K562 (cell line): ENCODE data around the gene EPHX1. TPM values are rescaled to one million over a fixed set of nuclear protein-coding genes. Genes with fewer than 3 reads are reported as not detected.
A peak's percentile ranks its signal among the peaks of the same experiment; 100 is the strongest.

Experiments
- BHLHE40 ChIP-seq: IDR thresholded peaks from 2 replicates; pipeline ENCODE4 v1.6.1; 2011; ENCODE audit warnings: low read length, improper control_type of control experiment
- CBX3 ChIP-seq, 2 experiments: IDR thresholded peaks; 1 replicate in 1 of 2; 2 replicates in 1 of 2; pipeline ENCODE4 v1.6.1; 2012; ENCODE audit warnings: inconsistent platforms in 2 of 2, low read length in 2 of 2, borderline replicate concordance in 1 of 2, control low read depth in 1 of 2
- CREB1 ChIP-seq, 2 experiments: sonication (generic) in 1 of 2; formaldehyde crosslinking in 1 of 2; IDR thresholded peaks; 2 replicates each; pipeline versions ENCODE4 v1.6.1 to v1.8.0; 2012 to 2022; ENCODE audit warnings: inconsistent platforms in 1 of 2, mild to moderate bottlenecking in 1 of 2, missing genetic modification reagents in 1 of 2, moderate library complexity in 1 of 2
- FOXM1 ChIP-seq, 2 experiments: fragments of 450-650 bp in 1 of 2; sonication (generic) in 1 of 2; formaldehyde crosslinking in 1 of 2; IDR thresholded peaks; 2 replicates each; pipeline versions ENCODE4 v1.6.1 to v1.9.0; 2017 to 2022; ENCODE audit warnings: low read depth in 2 of 2, mild to moderate bottlenecking in 2 of 2, missing genetic modification reagents in 1 of 2, moderate library complexity in 1 of 2
- HNRNPK ChIP-seq: fragments of 200-400 bp; formaldehyde crosslinking; IDR thresholded peaks from one replicate; pipeline ENCODE4 v1.6.1; 2018; ENCODE audit warnings: mild to moderate bottlenecking, low read depth, low read length; ENCODE audit not compliant: poor library complexity, severe bottlenecking
- KDM2B ChIP-seq: fragments of 250-450 bp; sonication (Bioruptor Pico); IDR thresholded peaks from 2 replicates; pipeline ENCODE4 v1.8.0; 2021; ENCODE audit warnings: mild to moderate bottlenecking, moderate library complexity
- L3MBTL2 ChIP-seq: fragments of 450-650 bp; IDR thresholded peaks from 2 replicates; pipeline ENCODE4 v1.6.1; 2016; ENCODE audit warnings: mild to moderate bottlenecking, moderate library complexity
- MAFF ChIP-seq: IDR thresholded peaks from 2 replicates; pipeline ENCODE4 v1.6.1; 2012; ENCODE audit warnings: low read length, improper control_type of control experiment
- NONO ChIP-seq, 2 experiments: fragments of 200-400 bp in 1 of 2; fragments of 450-650 bp in 1 of 2; formaldehyde crosslinking in 1 of 2; IDR thresholded peaks; 2 replicates each; pipeline ENCODE4 v1.6.1; 2017; ENCODE audit warnings: low read depth in 2 of 2, mild to moderate bottlenecking in 2 of 2, moderate library complexity in 2 of 2, low read length in 1 of 2
- PML ChIP-seq: IDR thresholded peaks from 2 replicates; pipeline ENCODE4 v1.6.1; 2012; ENCODE audit warnings: low read length, inconsistent platforms
- RBM14 ChIP-seq: fragments of 200-400 bp; formaldehyde crosslinking; IDR thresholded peaks from 2 replicates; pipeline ENCODE4 v1.6.1; 2018; ENCODE audit warnings: low read depth, mild to moderate bottlenecking, low read length, moderate library complexity, borderline replicate concordance; ENCODE audit not compliant: insufficient read depth
- RBM15 ChIP-seq: fragments of 200-400 bp; formaldehyde crosslinking; IDR thresholded peaks from 2 replicates; pipeline ENCODE4 v1.6.1; 2018; ENCODE audit warnings: mild to moderate bottlenecking, low read length, moderate library complexity; ENCODE audit not compliant: insufficient read depth
- SOX6 ChIP-seq: fragments of 450-650 bp; IDR thresholded peaks from 2 replicates; pipeline ENCODE4 v1.6.1; 2014; ENCODE audit warnings: mild to moderate bottlenecking
- ZNF212 ChIP-seq: fragments of 450-650 bp; formaldehyde crosslinking; IDR thresholded peaks from 2 replicates; pipeline ENCODE4 v1.4.0; 2020; ENCODE audit warnings: mild to moderate bottlenecking
- ZNF274 ChIP-seq: IDR thresholded peaks from 2 replicates; pipeline ENCODE4 v1.6.1; 2011; ENCODE audit warnings: low read depth, mild to moderate bottlenecking, low read length, moderate library complexity, borderline replicate concordance
- ZNF444 ChIP-seq: fragments of 250-450 bp; sonication (Bioruptor Pico); IDR thresholded peaks from 2 replicates; pipeline ENCODE4 v1.4.0; 2020; ENCODE audit warnings: mild to moderate bottlenecking, moderate library complexity
- ZNF785 ChIP-seq: fragments of 250-450 bp; sonication (Bioruptor Pico); IDR thresholded peaks from 2 replicates; pipeline ENCODE4 v1.4.0; 2020; ENCODE audit warnings: mild to moderate bottlenecking
- polyA plus RNA-seq, 8 experiments: library from polyadenylated mRNA; depleted of rRNA in 4 of 8; stranded (reverse) in 5 of 8; unstranded in 3 of 8; fragments of >200 nt; fragmentation: Nextera tagmentation in 2 of 8; fragmentation: Illumina TruSeq in 1 of 8; extraction: Ambion mirVana in 2 of 8; extraction: Trizol in 1 of 8; gene quantifications; 2 replicates each; pipeline versions ENCODE4 v1.2.1 to v1.2.3, GENCODE V29; 2011 to 2014; ENCODE audit warnings: inconsistent platforms in 1 of 8, missing spikeins in 1 of 8
- total RNA-seq, 7 experiments: library from RNA; depleted of rRNA in 6 of 7; stranded (reverse); fragments of >200 nt in 6 of 7; fragmentation: Illumina TruSeq in 2 of 7; extraction: Trizol in 2 of 7; gene quantifications; 2 replicates each; pipeline versions ENCODE4 v1.2.1 to v1.2.3, GENCODE V29; 2011 to 2021; ENCODE audit warnings: low replicate concordance in 1 of 7
- TF ChIP-seq, protein P1 (sequence below), 2 experiments: fragments of 450-650 bp in 1 of 2; sonication (generic) in 1 of 2; formaldehyde crosslinking; conservative IDR thresholded peaks; 2 replicates each; pipeline versions ENCODE4 v1.4.0 to v1.8.1; 2020 to 2022; ENCODE audit warnings: mild to moderate bottlenecking in 1 of 2, missing genetic modification reagents in 1 of 2
- TF ChIP-seq, protein P2 (sequence below): fragments of 450-650 bp; IDR thresholded peaks from 2 replicates; pipeline ENCODE4 v1.6.1; 2016; ENCODE audit warnings: antibody characterized with exemption
- TF ChIP-seq, protein P3 (sequence below), 2 experiments: fragments of 450-650 bp in 1 of 2; sonication (generic) in 1 of 2; formaldehyde crosslinking in 1 of 2; IDR thresholded peaks in 1 of 2; conservative IDR thresholded peaks in 1 of 2; 2 replicates each; pipeline versions ENCODE4 v1.6.1 to v1.8.1; 2016 to 2023; ENCODE audit warnings: mild to moderate bottlenecking in 2 of 2, moderate library complexity in 2 of 2, inconsistent platforms in 1 of 2, missing genetic modification reagents in 1 of 2
- TF ChIP-seq, protein P4 (sequence below): fragments of 250-450 bp; sonication (Bioruptor Pico); IDR thresholded peaks from 2 replicates; pipeline ENCODE4 v1.5.0; 2021
- TF ChIP-seq, protein P5 (sequence below): sonication (generic); formaldehyde crosslinking; IDR thresholded peaks from 2 replicates; pipeline ENCODE4 v1.8.0; 2022; ENCODE audit warnings: mild to moderate bottlenecking, low read depth, missing genetic modification reagents

EPHX1 gene
- total and polyA plus RNA-seq, 9 of the 15 experiments (the other 6 are each of a cell fraction or from before 2014, with no cell fraction given) = 0.21 to 27.0 (median 6.7) TPM

DNA sequence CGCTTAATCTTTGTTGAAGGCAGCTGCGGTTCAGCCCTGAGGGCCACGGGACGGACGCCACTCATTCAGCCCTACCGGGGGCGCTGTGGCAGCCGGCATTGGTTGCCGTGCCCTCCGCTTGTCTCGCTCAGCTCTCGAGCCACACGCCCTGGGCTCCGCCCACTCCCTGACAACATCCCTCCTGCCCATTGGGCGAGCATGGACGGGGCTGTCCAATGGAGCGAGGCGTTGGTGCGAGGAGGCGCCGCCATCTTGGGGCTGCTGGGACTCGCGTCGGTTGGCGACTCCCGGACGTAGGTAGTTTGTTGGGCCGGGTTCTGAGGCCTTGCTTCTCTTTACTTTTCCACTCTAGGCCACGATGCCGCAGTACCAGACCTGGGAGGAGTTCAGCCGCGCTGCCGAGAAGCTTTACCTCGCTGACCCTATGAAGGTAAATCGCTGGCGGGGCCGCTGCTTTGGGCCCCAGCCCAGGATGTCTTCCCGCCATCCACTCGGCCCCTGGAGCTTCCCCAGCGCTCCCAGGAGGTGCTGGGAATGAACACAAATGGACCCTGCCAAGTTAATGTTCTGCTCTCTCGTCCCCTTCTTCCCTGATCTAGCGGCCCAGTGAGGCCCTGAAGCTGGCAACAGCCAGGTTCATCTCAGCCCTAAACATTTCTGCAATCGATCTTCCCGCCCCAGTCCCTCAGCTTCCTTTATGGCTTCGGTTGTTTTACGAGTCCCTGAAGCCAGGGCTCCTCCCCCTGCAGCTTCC is 32.2 kb upstream of the EPHX1 start, which contains the start of gene SRP9 (continued):
- TF ChIP-seq, protein P1, sequence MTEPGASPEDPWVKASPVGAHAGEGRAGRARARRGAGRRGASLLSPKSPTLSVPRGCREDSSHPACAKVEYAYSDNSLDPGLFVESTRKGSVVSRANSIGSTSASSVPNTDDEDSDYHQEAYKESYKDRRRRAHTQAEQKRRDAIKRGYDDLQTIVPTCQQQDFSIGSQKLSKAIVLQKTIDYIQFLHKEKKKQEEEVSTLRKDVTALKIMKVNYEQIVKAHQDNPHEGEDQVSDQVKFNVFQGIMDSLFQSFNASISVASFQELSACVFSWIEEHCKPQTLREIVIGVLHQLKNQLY (CRISPR knock-in tag; conservative IDR thresholded peaks at IDR 0.05) = no peak
- TF ChIP-seq RBM14 (no peak), BHLHE40 (peak; percentile 84), KDM2B (CRISPR knock-in tag) (no peak), FOXM1 (IDR thresholded peaks at IDR 0.05; ENCODE audit: low read depth) (peak; percentile 33; the same call in 1 of the 2 replicates), FOXM1 (CRISPR knock-in tag; IDR thresholded peaks at IDR 0.05; ENCODE audit: low read depth) (no peak), ZNF785 (no peak), ZNF274 (no peak), ZNF444 (CRISPR knock-in tag) (no peak), PML (peak; percentile 77; the same call in 1 of the 2 replicates), HNRNPK (no peak), L3MBTL2 (peak; percentile 91), MAFF (no peak), RBM15 (no peak), ZNF212 (CRISPR knock-in tag) (no peak), CBX3 (IDR thresholded peaks at IDR 0.05; ENCODE audit: borderline replicate concordance in 1 of 2, low read length in 2 of 2) (peak in 1 of 2 experiments; percentile 93; a peak in 1 of 3 replicates), NONO (IDR thresholded peaks at IDR 0.05; ENCODE audit: low read depth in 2 of 2, low read length in 1 of 2) (peak in 1 of 2 experiments; percentile 14; a peak in 1 of 4 replicates), CREB1 (IDR thresholded peaks at IDR 0.05) (peak; percentile 52), CREB1 (CRISPR knock-in tag; IDR thresholded peaks at IDR 0.05) (peak; percentile 83), SOX6 (peak; percentile 83)
- TF ChIP-seq, protein P2, sequence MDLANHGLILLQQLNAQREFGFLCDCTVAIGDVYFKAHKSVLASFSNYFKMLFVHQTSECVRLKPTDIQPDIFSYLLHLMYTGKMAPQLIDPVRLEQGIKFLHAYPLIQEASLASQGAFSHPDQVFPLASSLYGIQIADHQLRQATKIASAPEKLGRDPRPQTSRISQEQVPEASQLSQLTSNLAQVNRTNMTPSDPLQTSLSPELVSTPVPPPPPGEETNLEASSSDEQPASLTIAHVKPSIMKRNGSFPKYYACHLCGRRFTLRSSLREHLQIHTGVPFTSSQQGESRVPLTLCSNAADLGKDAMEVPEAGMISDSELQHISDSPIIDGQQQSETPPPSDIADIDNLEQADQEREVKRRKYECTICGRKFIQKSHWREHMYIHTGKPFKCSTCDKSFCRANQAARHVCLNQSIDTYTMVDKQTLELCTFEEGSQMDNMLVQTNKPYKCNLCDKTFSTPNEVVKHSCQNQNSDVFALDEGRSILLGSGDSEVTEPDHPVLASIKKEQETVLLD = peak; percentile 38; the same call in 1 of the 2 replicates
- TF ChIP-seq, protein P3, sequence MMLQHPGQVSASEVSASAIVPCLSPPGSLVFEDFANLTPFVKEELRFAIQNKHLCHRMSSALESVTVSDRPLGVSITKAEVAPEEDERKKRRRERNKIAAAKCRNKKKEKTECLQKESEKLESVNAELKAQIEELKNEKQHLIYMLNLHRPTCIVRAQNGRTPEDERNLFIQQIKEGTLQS (IDR thresholded peaks at IDR 0.05) = no peak
- TF ChIP-seq, protein P3 (CRISPR knock-in tag; conservative IDR thresholded peaks at IDR 0.05) = peak; percentile 31; the same call in 1 of the 2 replicates
- TF ChIP-seq, protein P4, sequence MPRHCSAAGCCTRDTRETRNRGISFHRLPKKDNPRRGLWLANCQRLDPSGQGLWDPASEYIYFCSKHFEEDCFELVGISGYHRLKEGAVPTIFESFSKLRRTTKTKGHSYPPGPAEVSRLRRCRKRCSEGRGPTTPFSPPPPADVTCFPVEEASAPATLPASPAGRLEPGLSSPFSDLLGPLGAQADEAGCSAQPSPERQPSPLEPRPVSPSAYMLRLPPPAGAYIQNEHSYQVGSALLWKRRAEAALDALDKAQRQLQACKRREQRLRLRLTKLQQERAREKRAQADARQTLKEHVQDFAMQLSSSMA = no peak
- TF ChIP-seq, protein P5, sequence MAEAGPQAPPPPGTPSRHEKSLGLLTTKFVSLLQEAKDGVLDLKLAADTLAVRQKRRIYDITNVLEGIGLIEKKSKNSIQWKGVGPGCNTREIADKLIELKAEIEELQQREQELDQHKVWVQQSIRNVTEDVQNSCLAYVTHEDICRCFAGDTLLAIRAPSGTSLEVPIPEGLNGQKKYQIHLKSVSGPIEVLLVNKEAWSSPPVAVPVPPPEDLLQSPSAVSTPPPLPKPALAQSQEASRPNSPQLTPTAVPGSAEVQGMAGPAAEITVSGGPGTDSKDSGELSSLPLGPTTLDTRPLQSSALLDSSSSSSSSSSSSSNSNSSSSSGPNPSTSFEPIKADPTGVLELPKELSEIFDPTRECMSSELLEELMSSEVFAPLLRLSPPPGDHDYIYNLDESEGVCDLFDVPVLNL (CRISPR knock-in tag) = no peak
